Keratinocyte (primary cell): ENCODE measurements around the gene RNASEH2B. TPM values are rescaled to one million over a fixed set of nuclear protein-coding genes. Genes with fewer than 3 reads are reported as not detected.

ENCODE experiments used
- DNase-seq: peaks from one replicate; pipeline ENCODE4 v3.0.0-alpha.2; 2011; ENCODE audit warnings: low read depth, missing footprints, low spot score
- FAIRE-seq: peaks from 2 replicates; lab custom pipeline; 2011; peaks lifted over from hg19 to GRCh38; lab: Jason Lieb, UNC
- H2AFZ ChIP-seq: 2 replicates; pipeline ENCODE4 v1.6.0; 2012; ENCODE audit warnings: low read length, control low read depth, inconsistent platforms; ENCODE audit not compliant: control insufficient read depth
- H3K27ac ChIP-seq: 2 replicates; pipeline ENCODE4 v1.5.1; 2011; ENCODE audit warnings: low read length; ENCODE audit not compliant: control insufficient read depth, insufficient read depth
- H3K27me3 ChIP-seq: 3 replicates; pipeline ENCODE4 v1.6.0; 2011; ENCODE audit warnings: low read length; ENCODE audit not compliant: control insufficient read depth, insufficient read depth; ENCODE audit errors: extremely low read depth
- H3K36me3 ChIP-seq, 2 experiments: 2 replicates in 1 of 2; 3 replicates in 1 of 2; pipeline ENCODE4 v1.5.1; 2011; ENCODE audit warnings: low read length in 2 of 2, mild to moderate bottlenecking in 1 of 2; ENCODE audit not compliant: control insufficient read depth in 2 of 2, insufficient read depth in 2 of 2; ENCODE audit errors: extremely low read depth in 1 of 2
- H3K4me1 ChIP-seq: 3 replicates; pipeline ENCODE4 v1.5.1; 2011; ENCODE audit warnings: low read length; ENCODE audit not compliant: control insufficient read depth, insufficient read depth; ENCODE audit errors: extremely low read depth
- H3K4me2 ChIP-seq: 3 replicates; pipeline ENCODE4 v1.6.0; 2011; ENCODE audit warnings: low read depth, low read length; ENCODE audit not compliant: control insufficient read depth, insufficient read depth; ENCODE audit errors: extremely low read depth
- H3K4me3 ChIP-seq, 3 experiments: fragments of 200-600 bp in 1 of 3; sonication (generic) in 1 of 3; 2 replicates in 2 of 3; 3 replicates in 1 of 3; pipeline ENCODE4 v1.5.1; 2011 to 2016; ENCODE audit warnings: low read length in 3 of 3, mild to moderate bottlenecking in 3 of 3, control low read depth in 2 of 3, inconsistent platforms in 1 of 3, low read depth in 1 of 3, mixed read lengths in 1 of 3, mixed run types in 1 of 3, moderate library complexity in 1 of 3; ENCODE audit not compliant: control insufficient read depth in 2 of 3, insufficient read depth in 2 of 3; ENCODE audit errors: extremely low read depth in 1 of 3
- H3K79me2 ChIP-seq: 2 replicates; pipeline ENCODE4 v1.6.0; 2012; ENCODE audit warnings: low read length; ENCODE audit not compliant: control insufficient read depth, insufficient read depth
- H3K9ac ChIP-seq: 3 replicates; pipeline ENCODE4 v1.6.0; 2011; ENCODE audit warnings: low read length; ENCODE audit not compliant: control insufficient read depth, insufficient read depth; ENCODE audit errors: extremely low read depth
- H3K9me1 ChIP-seq: 3 replicates; pipeline ENCODE4 v1.6.0; 2011; ENCODE audit warnings: low read length; ENCODE audit not compliant: control insufficient read depth, insufficient read depth; ENCODE audit errors: extremely low read depth
- H3K9me3 ChIP-seq: 2 replicates; pipeline ENCODE4 v1.5.1; 2012; ENCODE audit warnings: low read depth, low read length; ENCODE audit not compliant: control insufficient read depth
- H4K20me1 ChIP-seq: 3 replicates; pipeline ENCODE4 v1.6.0; 2011; ENCODE audit warnings: low read length; ENCODE audit not compliant: control insufficient read depth, insufficient read depth; ENCODE audit errors: extremely low read depth
- CTCF ChIP-seq, 3 experiments: IDR thresholded peaks in 1 of 3; conservative IDR thresholded peaks in 1 of 3; optimal IDR thresholded peaks in 1 of 3; 2 replicates in 2 of 3; 3 replicates in 1 of 3; pipeline versions ENCODE3 to v1.5.1; 2011; ENCODE audit warnings: low read length in 3 of 3, mild to moderate bottlenecking in 3 of 3, moderate library complexity in 2 of 3, control low read depth in 1 of 3, inconsistent platforms in 1 of 3; ENCODE audit not compliant: insufficient read depth in 2 of 3; ENCODE audit errors: extremely low read depth in 1 of 3
- EZH2 ChIP-seq: IDR thresholded peaks from one replicate; pipeline ENCODE4 v1.6.1; 2012; ENCODE audit warnings: inconsistent platforms, mild to moderate bottlenecking, low read length, moderate library complexity
- dilution Hi-C: fragments of 300-500 bp; cut with MboI; formaldehyde crosslinking; loops from one replicate; pipeline ENCODE4 v1.7.0; 2020; ENCODE audit warnings: low sequenced_read_pairs; ENCODE audit not compliant: extremely low pct_ligation_motif_present
- polyA plus RNA-seq, 5 experiments: library from polyadenylated mRNA; depleted of rRNA in 3 of 5; stranded (reverse) in 3 of 5; stranded (forward) in 1 of 5; unstranded in 1 of 5; fragments of >200 nt; gene quantifications; 1 replicate in 1 of 5; 2 replicates in 3 of 5; 3 replicates in 1 of 5; pipeline versions ENCODE4 v1.2.1 to v1.2.3, GENCODE V29; 2011 to 2012; ENCODE audit warnings: missing spikeins in 2 of 5, low read depth in 1 of 5, low replicate concordance in 1 of 5

Gene RNASEH2B
- polyA plus RNA-seq, 1 donor (not counting 4 experiments of a cell fraction or from before 2014, with no cell fraction given) = 26.1 TPM

DNA sequence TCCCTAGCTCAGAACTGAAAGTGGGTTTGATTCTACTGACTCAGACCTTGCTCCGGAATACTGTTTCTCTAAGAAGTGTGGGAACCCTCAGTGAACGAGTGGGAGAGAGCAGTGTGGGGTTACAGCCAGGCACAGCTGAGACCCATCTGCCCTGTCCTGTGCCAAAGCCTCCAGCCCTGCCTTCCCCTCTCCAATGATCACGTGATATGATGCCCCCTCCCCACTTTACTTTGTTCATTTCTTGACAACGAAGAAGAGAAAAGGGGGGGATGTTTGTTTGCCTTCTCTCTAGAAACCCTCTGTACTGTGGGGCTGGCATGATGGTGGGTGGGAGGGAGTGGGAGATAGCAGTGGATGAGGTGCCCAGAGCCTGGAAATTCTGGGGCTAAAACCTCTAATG lies 96.0 kb downstream of the RNASEH2B start:
- Histone ChIP-seq H3K27me3 (peaks cover 19% of the 10 kb centered on the region), H3K79me2 (no peaks in the 10 kb centered on the region), H2AFZ (no peak overlapping the region), H3K9me1 (no peaks in the 10 kb centered on the region), H3K4me3 (no peak overlapping the region), H3K27ac (no peak overlapping the region), H3K4me1 (peaks cover 7% of the 10 kb centered on the region), H3K9ac (no peak overlapping the region), H3K4me2 (no peak overlapping the region), H4K20me1 (no peaks in the 10 kb centered on the region), H3K36me3 (no peaks in the 10 kb centered on the region), H3K9me3 (no peaks in the 10 kb centered on the region)
- no peak for FAIRE-seq
- no peak for DNase-seq
- no peak for TF ChIP-seq CTCF (optimal IDR thresholded peaks at IDR 0.05 in 1 of 3, IDR thresholded peaks at IDR 0.05 in 1 of 3, conservative IDR thresholded peaks at IDR 0.05 in 1 of 3; ENCODE audit: extremely low read depth in 1 of 3, insufficient read depth in 2 of 3, low read length in 3 of 3)
- TF ChIP-seq EZH2 = no peak
- dilution Hi-C loops = no loop called here

Other genes with a start within 250 kb of the RNASEH2B start
- gene DLEU7, start 66.1 kb upstream of the RNASEH2B start, polyA plus RNA-seq = not detected in 3 replicates
- gene C13orf42, start 201.5 kb downstream of the RNASEH2B start, polyA plus RNA-seq = not detected in 3 replicates